ENCODE measurements around the gene FARS2. TPM values are rescaled to one million over a fixed set of nuclear protein-coding genes. Genes with fewer than 3 reads are reported as not detected.

The FARS2 gene
- total RNA-seq, 4 donors from 2014 or later, result 8.3 to 18.5 (median 13.0) TPM

DNA sequence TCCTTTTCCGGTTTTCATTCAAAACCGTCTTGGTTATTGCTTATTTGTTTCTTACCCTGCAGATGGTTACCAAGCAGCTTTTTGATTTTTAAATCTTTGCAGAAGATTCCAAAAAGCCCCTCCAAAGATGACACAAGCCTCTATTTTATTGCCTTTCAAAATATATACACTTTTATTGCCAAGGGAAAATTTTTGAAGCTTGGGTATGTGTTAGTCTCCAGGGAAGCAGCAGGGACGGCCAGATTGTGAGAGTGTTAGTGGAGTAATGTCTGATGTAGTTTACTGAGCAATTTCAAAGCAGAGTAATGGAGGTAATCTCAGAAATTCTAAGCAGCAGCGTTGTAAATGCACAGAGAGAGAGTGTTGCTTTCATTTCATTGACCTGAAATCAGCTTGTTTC lies 193.8 kb downstream of the FARS2 start:
- intact Hi-C loops (cut with DNase I), result no loop called here
- DNase-seq, result no peak

DNA sequence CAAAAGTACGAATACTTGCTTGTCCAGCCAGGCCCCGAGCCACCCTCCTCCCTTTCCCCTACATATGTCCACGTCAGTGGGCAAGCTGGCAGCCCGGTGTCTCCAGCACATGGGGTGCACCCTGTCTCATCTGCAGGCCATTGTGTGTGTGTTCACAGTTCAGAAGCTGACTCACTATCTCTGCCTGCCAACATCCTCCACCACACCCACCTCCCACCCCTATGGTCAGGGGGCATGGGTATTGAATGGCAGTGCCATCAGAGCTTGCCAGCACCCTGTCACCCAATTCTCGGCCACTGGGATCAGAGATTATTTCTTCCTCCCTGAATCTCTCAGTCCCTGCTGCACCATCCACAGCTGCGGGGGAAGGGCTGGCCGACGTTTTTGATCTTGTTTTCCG lies 195.7 kb downstream of the FARS2 start:
- H3K36me3 ChIP-seq, result no peaks in the 10 kb centered on the region
- peak overlapping the region in 2 of 4 donors; percentile 27 to 47 for H3K4me3 ChIP-seq
- DNase-seq, result no peak
- no peaks in the 10 kb centered on the region for H3K27me3 ChIP-seq
- WGBS, 2 donors, result 52 to 57% methylated on average over 9 of the region's 9 CpGs
- no peaks in the 10 kb centered on the region for H3K9me3 ChIP-seq
- intact Hi-C loops (cut with DNase I), result no loop called here
- peaks cover 6 to 40% (median 6%) of the 10 kb centered on the region in 3 donors for H3K4me1 ChIP-seq
- peak overlapping the region; percentile 72 to 87 (median 72) for H3K27ac ChIP-seq
- TF ChIP-seq, protein P1, sequence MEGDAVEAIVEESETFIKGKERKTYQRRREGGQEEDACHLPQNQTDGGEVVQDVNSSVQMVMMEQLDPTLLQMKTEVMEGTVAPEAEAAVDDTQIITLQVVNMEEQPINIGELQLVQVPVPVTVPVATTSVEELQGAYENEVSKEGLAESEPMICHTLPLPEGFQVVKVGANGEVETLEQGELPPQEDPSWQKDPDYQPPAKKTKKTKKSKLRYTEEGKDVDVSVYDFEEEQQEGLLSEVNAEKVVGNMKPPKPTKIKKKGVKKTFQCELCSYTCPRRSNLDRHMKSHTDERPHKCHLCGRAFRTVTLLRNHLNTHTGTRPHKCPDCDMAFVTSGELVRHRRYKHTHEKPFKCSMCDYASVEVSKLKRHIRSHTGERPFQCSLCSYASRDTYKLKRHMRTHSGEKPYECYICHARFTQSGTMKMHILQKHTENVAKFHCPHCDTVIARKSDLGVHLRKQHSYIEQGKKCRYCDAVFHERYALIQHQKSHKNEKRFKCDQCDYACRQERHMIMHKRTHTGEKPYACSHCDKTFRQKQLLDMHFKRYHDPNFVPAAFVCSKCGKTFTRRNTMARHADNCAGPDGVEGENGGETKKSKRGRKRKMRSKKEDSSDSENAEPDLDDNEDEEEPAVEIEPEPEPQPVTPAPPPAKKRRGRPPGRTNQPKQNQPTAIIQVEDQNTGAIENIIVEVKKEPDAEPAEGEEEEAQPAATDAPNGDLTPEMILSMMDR (IDR thresholded peaks at IDR 0.05), result no peak
- TF ChIP-seq POLR2A (IDR thresholded peaks at IDR 0.05), result no peak

More for the DNA sequence above, 193.8 kb downstream of the FARS2 start:
- Histone ChIP-seq H3K4me1 (peaks cover 6 to 40% (median 6%) of the 10 kb centered on the region in 3 donors), H3K36me3 (no peaks in the 10 kb centered on the region), H3K27ac (no peak overlapping the region), H3K27me3 (no peaks in the 10 kb centered on the region), H3K9me3 (no peaks in the 10 kb centered on the region), H3K4me3 (no peak overlapping the region)
- 59 to 72% methylated on average over 4 of the region's 4 CpGs for WGBS, 2 donors
- TF ChIP-seq POLR2A (IDR thresholded peaks at IDR 0.05), result no peak
- TF ChIP-seq, protein P1 (IDR thresholded peaks at IDR 0.05), result no peak

DNA sequence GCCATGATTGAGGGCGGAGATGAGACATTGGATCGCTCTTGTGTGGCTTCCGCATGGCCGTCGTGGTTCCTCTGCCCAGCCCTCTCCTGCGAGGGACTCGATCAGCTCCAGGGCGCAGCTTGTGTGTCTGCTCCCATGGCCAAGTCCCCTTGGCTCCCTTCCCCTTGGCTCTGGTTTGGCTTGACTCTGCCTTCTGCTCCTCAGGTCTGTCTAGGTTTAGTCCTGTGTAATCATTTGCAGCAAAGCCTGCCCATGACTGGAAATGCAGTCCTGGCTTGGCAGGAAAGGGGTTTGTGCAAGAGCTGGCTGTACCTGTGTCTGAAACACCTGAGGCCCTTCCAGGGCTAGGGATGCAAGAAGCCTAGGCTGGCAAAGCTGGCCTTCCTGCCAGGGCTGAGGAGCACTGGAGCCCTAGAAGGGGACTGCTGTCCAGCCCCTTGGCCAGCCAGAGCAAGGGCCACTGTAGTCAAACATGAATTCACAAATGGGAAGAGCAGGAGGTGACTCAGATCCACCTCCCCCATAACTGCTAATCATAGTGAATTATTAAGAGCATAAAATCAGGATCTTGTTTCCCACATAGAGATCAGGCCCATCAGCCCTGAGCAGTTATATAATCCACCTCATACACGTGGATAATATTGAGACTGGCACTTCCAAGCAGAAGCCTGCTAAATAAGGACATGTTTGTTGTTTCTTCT lies 196.8 kb downstream of the FARS2 start:
- H3K27ac ChIP-seq, result peak overlapping the region; percentile 72 to 87 (median 72)
- peaks cover 6 to 40% (median 6%) of the 10 kb centered on the region in 3 donors for H3K4me1 ChIP-seq
- TF ChIP-seq POLR2A (IDR thresholded peaks at IDR 0.05), result no peak
- TF ChIP-seq, protein P1 (IDR thresholded peaks at IDR 0.05), result no peak
- no peaks in the 10 kb centered on the region for H3K9me3 ChIP-seq
- no peaks in the 10 kb centered on the region for H3K36me3 ChIP-seq
- H3K27me3 ChIP-seq, result no peaks in the 10 kb centered on the region
- 35 to 65% methylated on average over 4 to 9 of the region's 9 CpGs for WGBS, 2 donors
- no peak for DNase-seq
- H3K4me3 ChIP-seq, result peak overlapping the region; percentile 3 to 47 (median 19)
- intact Hi-C loops (cut with DNase I), result no loop called here

DNA sequence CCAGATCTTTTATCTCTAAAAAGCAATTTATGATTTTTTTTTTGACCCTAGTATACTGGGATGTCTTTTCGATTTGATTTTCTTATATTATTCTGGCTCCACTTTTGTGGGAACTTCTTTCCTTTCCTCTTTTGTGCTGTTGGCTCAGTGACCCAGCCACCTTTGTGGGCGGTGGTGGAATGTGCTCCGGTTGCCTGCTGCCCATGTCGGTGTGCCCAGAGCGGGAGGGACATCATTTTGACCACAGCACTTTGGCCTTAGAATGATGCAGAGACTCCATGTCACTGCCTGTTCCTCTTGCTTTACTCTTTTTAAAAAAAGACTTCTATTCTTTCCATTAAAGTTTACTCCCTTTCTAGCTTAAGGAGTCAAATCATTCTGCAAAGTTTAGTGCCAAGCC lies 198.0 kb downstream of the FARS2 start:
- Histone ChIP-seq H3K9me3 (no peaks in the 10 kb centered on the region), H3K27ac (no peak overlapping the region), H3K4me3 (no peak overlapping the region), H3K4me1 (peaks cover 6 to 40% (median 6%) of the 10 kb centered on the region in 3 donors), H3K27me3 (no peaks in the 10 kb centered on the region), H3K36me3 (no peaks in the 10 kb centered on the region)
- intact Hi-C loops (cut with DNase I), result no loop called here
- 91 to 93% methylated on average over 5 of the region's 5 CpGs for WGBS, 2 donors
- no peak for DNase-seq
- TF ChIP-seq POLR2A (IDR thresholded peaks at IDR 0.05), result no peak
- TF ChIP-seq, protein P1 (IDR thresholded peaks at IDR 0.05), result no peak

DNA sequence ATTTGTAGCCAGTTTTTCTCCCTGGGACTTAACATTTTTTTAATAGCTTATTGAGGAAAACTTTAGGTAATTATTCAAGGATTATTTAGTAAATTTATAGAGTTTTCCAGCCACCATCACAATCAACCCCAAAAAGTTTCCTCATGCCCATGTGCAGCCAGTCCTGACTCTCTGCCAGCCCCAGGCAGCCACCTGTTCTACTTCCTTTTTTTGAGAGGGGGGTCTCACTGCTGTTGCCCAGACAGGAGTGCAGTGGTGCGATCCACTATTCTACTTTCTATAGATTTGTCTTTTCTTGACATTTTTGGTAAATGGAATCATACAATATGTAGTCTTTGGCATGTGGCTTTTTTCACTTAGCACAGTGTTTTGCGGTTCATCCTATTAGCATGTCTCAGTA lies 200.1 kb downstream of the FARS2 start:
- Histone ChIP-seq H3K4me1 (peaks cover 6 to 27% (median 6%) of the 10 kb centered on the region in 3 donors), H3K9me3 (no peaks in the 10 kb centered on the region), H3K36me3 (no peaks in the 10 kb centered on the region), H3K27ac (no peak overlapping the region), H3K27me3 (no peaks in the 10 kb centered on the region), H3K4me3 (no peak overlapping the region)
- no peak for DNase-seq
- WGBS, 2 donors, result 100% methylated on average over 2 of the region's 2 CpGs
- TF ChIP-seq POLR2A (IDR thresholded peaks at IDR 0.05), result no peak
- TF ChIP-seq, protein P1 (IDR thresholded peaks at IDR 0.05), result no peak
- intact Hi-C loops (cut with DNase I), result no loop called here

Measured in esophagus squamous epithelium (tissue), 5 donors.